ENCODE data around the gene TGIF1.

Gene TGIF1

GRCh38 chr18:3482258-3482657, 32.3 kb downstream of the TGIF1 start:
- DNase-seq (ENCODE audit: low read depth): no peak

- DNase-seq (ENCODE audit: low read depth): no peak
Observed at GRCh38 chr18:3485153-3486149, 35.5 kb downstream of the TGIF1 start.

- no peak for DNase-seq (ENCODE audit: low read depth)
Observed at GRCh38 chr18:3486512-3486911, 36.5 kb downstream of the TGIF1 start.

- DNase-seq (ENCODE audit: low read depth): no peak
Observed at GRCh38 chr18:3489462-3489861, 39.5 kb downstream of the TGIF1 start.

- no peak for DNase-seq (ENCODE audit: low read depth)
Observed at GRCh38 chr18:3491981-3492555, 42.1 kb downstream of the TGIF1 start.

GRCh38 chr18:3492721-3493120, 42.7 kb downstream of the TGIF1 start:
- no peak for DNase-seq (ENCODE audit: low read depth)

- DNase-seq (ENCODE audit: low read depth): no peak
Observed at GRCh38 chr18:3493501-3494244, 43.7 kb downstream of the TGIF1 start.

- no peak for DNase-seq (ENCODE audit: low read depth)
Observed at GRCh38 chr18:3494245-3494526, 44.2 kb downstream of the TGIF1 start.

GRCh38 chr18:3494569-3494968, 44.6 kb downstream of the TGIF1 start:
- no peak for DNase-seq (ENCODE audit: low read depth)

- DNase-seq (ENCODE audit: low read depth): no peak
Observed at GRCh38 chr18:3495691-3496430, 45.9 kb downstream of the TGIF1 start.

- DNase-seq (ENCODE audit: low read depth): no peak
Observed at GRCh38 chr18:3498698-3499471, 48.9 kb downstream of the TGIF1 start.

- DNase-seq (ENCODE audit: low read depth): no peak
Observed at GRCh38 chr18:3499501-3499900, 49.5 kb downstream of the TGIF1 start.

- no peak for DNase-seq (ENCODE audit: low read depth)
Observed at GRCh38 chr18:3500016-3500415, 50.0 kb downstream of the TGIF1 start.

- no peak for DNase-seq (ENCODE audit: low read depth)
Observed at GRCh38 chr18:3502650-3503049, 52.7 kb downstream of the TGIF1 start.

GRCh38 chr18:3504637-3505036, 54.7 kb downstream of the TGIF1 start:
- no peak for DNase-seq (ENCODE audit: low read depth)

- DNase-seq (ENCODE audit: low read depth): no peak
Observed at GRCh38 chr18:3508576-3509549, 58.9 kb downstream of the TGIF1 start.

Data from HS-27A (cell line).